GM12878 (cell line): ENCODE data around the gene SIL1. TPM values are rescaled to one million over a fixed set of nuclear protein-coding genes. Genes with fewer than 3 reads are reported as not detected.

Experiments
- ATAC-seq: fragments of 200-7000 bp; cut with Tn5 transposase; 3 replicates; pipeline ENCODE4 v1.9.1; 2020; ENCODE audit warnings: mild to moderate bottlenecking, moderate library complexity
- BruUV-seq: library from RNA; stranded (reverse); fragments of 400-500 nt; replicated peaks from 2 replicates; lab custom pipeline; 2021; lab: Mats Ljungman, UMichigan
- CTCF ChIA-PET: fragments of 300-600 bp; sonication (Branson Sonifier 250); formaldehyde crosslinking; extraction: SDS; loops from one replicate; lab custom pipeline; 2021; ENCODE audit warnings: inconsistent platforms; lab: Yijun Ruan, JAX
- POLR2A ChIA-PET: fragments of 350-600 bp; formaldehyde crosslinking; extraction: SDS; loops from one replicate; lab custom pipeline; 2021; ENCODE audit warnings: inconsistent platforms; lab: Charles Lee
- RAD21 ChIA-PET: fragments of 300-600 bp; sonication (Branson Sonifier 250); formaldehyde crosslinking; loops from one replicate; lab custom pipeline; 2023; ENCODE audit warnings: antibody characterized with exemption; ENCODE audit not compliant: unreplicated experiment; lab: Charles Lee
- SMC1A ChIA-PET: fragments of 300-600 bp; sonication (Branson Sonifier 250); formaldehyde crosslinking; loops from one replicate; lab custom pipeline; 2023; ENCODE audit not compliant: unreplicated experiment, uncharacterized antibody; lab: Charles Lee
- DNase-seq: peaks from one replicate; pipeline ENCODE4 v3.0.0-alpha.2; 2011; ENCODE audit warnings: low read depth, low spot score
- FAIRE-seq: peaks from 3 replicates; lab custom pipeline; 2011; peaks lifted over from hg19 to GRCh38; lab: Jason Lieb, UNC
- H2AFZ ChIP-seq: 2 replicates; pipeline ENCODE4 v1.6.0; 2011; ENCODE audit warnings: low read depth, low read length, control low read depth; ENCODE audit not compliant: control insufficient read depth
- H3K27ac ChIP-seq: 2 replicates; pipeline ENCODE4 v1.5.1; 2011; ENCODE audit warnings: control low read depth; ENCODE audit not compliant: control insufficient read depth, insufficient read depth
- H3K27me3 ChIP-seq, 2 experiments: replicated peaks in 1 of 2; 2 replicates each; pipeline versions ENCODE4 v1.6.0 to v1.6.1; 2011; ENCODE audit warnings: low read length in 1 of 2; ENCODE audit not compliant: control insufficient read depth in 2 of 2, insufficient read depth in 2 of 2
- H3K36me3 ChIP-seq, 2 experiments: 2 replicates each; pipeline ENCODE4 v1.5.1; 2011; ENCODE audit warnings: low read length in 1 of 2; ENCODE audit not compliant: control insufficient read depth in 2 of 2, insufficient read depth in 2 of 2
- H3K4me1 ChIP-seq: 2 replicates; pipeline ENCODE4 v1.6.1; 2011; ENCODE audit warnings: mild to moderate bottlenecking, low read length, moderate library complexity, mixed read lengths; ENCODE audit not compliant: control insufficient read depth, insufficient read depth
- H3K4me2 ChIP-seq: 2 replicates; pipeline ENCODE4 v1.6.0; 2011; ENCODE audit warnings: control low read depth; ENCODE audit not compliant: control insufficient read depth, insufficient read depth
- H3K4me3 ChIP-seq: fragments of 200-600 bp; sonication (generic); 2 replicates; pipeline ENCODE4 v1.5.1; 2016
- H3K79me2 ChIP-seq: 2 replicates; pipeline ENCODE4 v1.6.0; 2011; ENCODE audit warnings: low read length; ENCODE audit not compliant: control insufficient read depth, insufficient read depth
- H3K9ac ChIP-seq: 2 replicates; pipeline ENCODE4 v1.8.0; 2011; ENCODE audit warnings: low read length, control low read depth, mixed read lengths; ENCODE audit not compliant: control insufficient read depth, insufficient read depth
- H3K9me3 ChIP-seq: replicated peaks from 3 replicates; pipeline ENCODE4 v1.5.1; 2011; ENCODE audit warnings: mild to moderate bottlenecking, low read length; ENCODE audit not compliant: control insufficient read depth, insufficient read depth
- H4K20me1 ChIP-seq: 2 replicates; pipeline ENCODE4 v1.6.0; 2011; ENCODE audit not compliant: control insufficient read depth, insufficient read depth
- CHD1 ChIP-seq: IDR thresholded peaks from 2 replicates; pipeline ENCODE4 v1.6.1; 2012; ENCODE audit warnings: low read depth, low read length, improper control_type of control experiment
- CHD4 ChIP-seq: fragments of 200-600 bp; sonication (generic); IDR thresholded peaks from 2 replicates; pipeline ENCODE4 v1.6.1; 2016; ENCODE audit warnings: mild to moderate bottlenecking
- WGBS: methylation state at CpG from one replicate; pipeline ENCODE4 v1.1.6; 2016; ENCODE audit warnings: low lambda C conversion rate; ENCODE audit not compliant: insufficient replicate concordance, insufficient coverage; ENCODE audit errors: missing lambda C conversion rate; 5-methylcytosine and 5-hydroxymethylcytosine counted together
- in situ Hi-C: fragments of 300-500 bp; cut with MboI; formaldehyde crosslinking; loops from 9 replicates; pipeline ENCODE4 v1.14.3; 2018; ENCODE audit warnings: mixed read lengths
- intact Hi-C: fragments of 100-400 bp; cut with micrococcal nuclease; formaldehyde crosslinking; loops from one replicate; pipeline ENCODE4 v1.14.2; 2022; ENCODE audit not compliant: unreplicated experiment
- polyA plus RNA-seq, 11 experiments: library from polyadenylated mRNA; depleted of rRNA in 4 of 11; unstranded in 6 of 11; stranded (reverse) in 5 of 11; fragments of >200 nt; fragmentation: Nextera tagmentation in 4 of 11; fragmentation: Illumina TruSeq in 1 of 11; extraction: Ambion mirVana in 4 of 11; extraction: Trizol in 1 of 11; gene quantifications; 1 replicate in 1 of 11; 2 replicates in 10 of 11; pipeline versions ENCODE4 v1.2.1 to v1.2.3, GENCODE V29; 2011 to 2016; ENCODE audit warnings: inconsistent platforms in 2 of 11, missing spikeins in 2 of 11, low read depth in 1 of 11
- total RNA-seq, 4 experiments: library from RNA; depleted of rRNA in 3 of 4; stranded (reverse); fragments of >200 nt in 3 of 4; fragmentation: Illumina TruSeq in 1 of 4; extraction: Trizol in 1 of 4; gene quantifications; 2 replicates each; pipeline versions ENCODE4 v1.2.1 to v1.2.3, GENCODE V29; 2013 to 2021
- TF ChIP-seq, protein P1 (sequence below): fragments of 450-650 bp; IDR thresholded peaks from 2 replicates; pipeline ENCODE4 v1.6.1; 2017; ENCODE audit warnings: mild to moderate bottlenecking, low read depth, inconsistent platforms; ENCODE audit not compliant: poor library complexity, severe bottlenecking
- TF ChIP-seq, protein P2 (sequence below): IDR thresholded peaks from 2 replicates; pipeline ENCODE4 v1.6.1; 2012; ENCODE audit warnings: low read depth, low read length, improper control_type of control experiment
- TF ChIP-seq, protein P3 (sequence below), 3 experiments: IDR thresholded peaks in 2 of 3; conservative IDR thresholded peaks in 1 of 3; 2 replicates each; pipeline ENCODE4 v1.5.1; 2011; ENCODE audit warnings: low read depth in 3 of 3, low read length in 3 of 3, mild to moderate bottlenecking in 3 of 3, control low read depth in 2 of 3, moderate library complexity in 2 of 3, inconsistent platforms in 1 of 3, mixed read lengths in 1 of 3; ENCODE audit not compliant: control insufficient read depth in 2 of 3, insufficient read depth in 1 of 3; ENCODE audit errors: extremely low read depth in 1 of 3

The SIL1 gene
- total and polyA plus RNA-seq, 10 of the 15 experiments (the other 5 are each of a cell fraction or from before 2014, with no cell fraction given) = 4.1 to 49.8 (median 29.4) TPM

DNA sequence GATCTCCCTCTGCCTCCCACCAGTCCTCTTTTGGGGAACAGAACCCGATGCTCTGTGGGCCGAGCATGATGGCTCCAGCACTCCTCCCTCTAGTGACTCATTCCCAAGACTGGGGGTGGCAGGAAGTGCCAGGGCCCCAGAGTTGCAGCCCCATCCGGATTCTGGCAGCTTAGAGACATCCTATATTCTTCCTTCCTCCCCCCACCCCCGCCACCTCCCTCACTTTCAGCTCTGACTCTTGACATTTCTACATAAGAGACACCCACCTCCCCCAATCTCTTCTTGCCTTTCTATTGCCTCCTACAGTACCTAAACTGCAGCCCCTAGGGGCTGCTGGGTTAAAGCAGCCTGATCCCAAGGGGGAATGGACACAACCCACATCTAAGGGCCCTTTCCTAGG lies 48.2 kb upstream of the SIL1 start:
- no peak overlapping the region for H3K27ac ChIP-seq
- POLR2A ChIA-PET = interaction anchor here (0.6 kb wide), 1 partner anchor 51 kb away, joined by 3 read pairs; no protein-coding TSS in a partner anchor
- in situ Hi-C loops = no loop called here
- H2AFZ ChIP-seq = peak overlapping the region; percentile 72
- no peaks in the 10 kb centered on the region for H3K9me3 ChIP-seq
- intact Hi-C loops = no loop called here
- peaks cover 12% of the 10 kb centered on the region for H3K4me1 ChIP-seq
- ATAC-seq = peak; percentile 67
- CTCF ChIA-PET = interaction anchor here (0.7 to 2.1 kb wide), 11 partner anchors 14 to 606 kb away, joined by 3 to 8 read pairs (median 4); partner anchors contain the start of gene PAIP2
- peak overlapping the region; percentile 17; the same call in 1 of the 2 replicates for H3K4me2 ChIP-seq
- SMC1A ChIA-PET = interaction anchor here (0.7 to 2.0 kb wide), 6 partner anchors 16 to 457 kb away, joined by 3 to 5 read pairs (median 3); no protein-coding TSS in a partner anchor
- TF ChIP-seq CHD4 (no peak), CHD1 (no peak)
- TF ChIP-seq, protein P1, sequence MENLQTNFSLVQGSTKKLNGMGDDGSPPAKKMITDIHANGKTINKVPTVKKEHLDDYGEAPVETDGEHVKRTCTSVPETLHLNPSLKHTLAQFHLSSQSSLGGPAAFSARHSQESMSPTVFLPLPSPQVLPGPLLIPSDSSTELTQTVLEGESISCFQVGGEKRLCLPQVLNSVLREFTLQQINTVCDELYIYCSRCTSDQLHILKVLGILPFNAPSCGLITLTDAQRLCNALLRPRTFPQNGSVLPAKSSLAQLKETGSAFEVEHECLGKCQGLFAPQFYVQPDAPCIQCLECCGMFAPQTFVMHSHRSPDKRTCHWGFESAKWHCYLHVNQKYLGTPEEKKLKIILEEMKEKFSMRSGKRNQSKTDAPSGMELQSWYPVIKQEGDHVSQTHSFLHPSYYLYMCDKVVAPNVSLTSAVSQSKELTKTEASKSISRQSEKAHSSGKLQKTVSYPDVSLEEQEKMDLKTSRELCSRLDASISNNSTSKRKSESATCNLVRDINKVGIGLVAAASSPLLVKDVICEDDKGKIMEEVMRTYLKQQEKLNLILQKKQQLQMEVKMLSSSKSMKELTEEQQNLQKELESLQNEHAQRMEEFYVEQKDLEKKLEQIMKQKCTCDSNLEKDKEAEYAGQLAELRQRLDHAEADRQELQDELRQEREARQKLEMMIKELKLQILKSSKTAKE = no peak
- TF ChIP-seq, protein P2, sequence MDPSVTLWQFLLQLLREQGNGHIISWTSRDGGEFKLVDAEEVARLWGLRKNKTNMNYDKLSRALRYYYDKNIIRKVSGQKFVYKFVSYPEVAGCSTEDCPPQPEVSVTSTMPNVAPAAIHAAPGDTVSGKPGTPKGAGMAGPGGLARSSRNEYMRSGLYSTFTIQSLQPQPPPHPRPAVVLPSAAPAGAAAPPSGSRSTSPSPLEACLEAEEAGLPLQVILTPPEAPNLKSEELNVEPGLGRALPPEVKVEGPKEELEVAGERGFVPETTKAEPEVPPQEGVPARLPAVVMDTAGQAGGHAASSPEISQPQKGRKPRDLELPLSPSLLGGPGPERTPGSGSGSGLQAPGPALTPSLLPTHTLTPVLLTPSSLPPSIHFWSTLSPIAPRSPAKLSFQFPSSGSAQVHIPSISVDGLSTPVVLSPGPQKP = no peak
- TF ChIP-seq, protein P3, sequence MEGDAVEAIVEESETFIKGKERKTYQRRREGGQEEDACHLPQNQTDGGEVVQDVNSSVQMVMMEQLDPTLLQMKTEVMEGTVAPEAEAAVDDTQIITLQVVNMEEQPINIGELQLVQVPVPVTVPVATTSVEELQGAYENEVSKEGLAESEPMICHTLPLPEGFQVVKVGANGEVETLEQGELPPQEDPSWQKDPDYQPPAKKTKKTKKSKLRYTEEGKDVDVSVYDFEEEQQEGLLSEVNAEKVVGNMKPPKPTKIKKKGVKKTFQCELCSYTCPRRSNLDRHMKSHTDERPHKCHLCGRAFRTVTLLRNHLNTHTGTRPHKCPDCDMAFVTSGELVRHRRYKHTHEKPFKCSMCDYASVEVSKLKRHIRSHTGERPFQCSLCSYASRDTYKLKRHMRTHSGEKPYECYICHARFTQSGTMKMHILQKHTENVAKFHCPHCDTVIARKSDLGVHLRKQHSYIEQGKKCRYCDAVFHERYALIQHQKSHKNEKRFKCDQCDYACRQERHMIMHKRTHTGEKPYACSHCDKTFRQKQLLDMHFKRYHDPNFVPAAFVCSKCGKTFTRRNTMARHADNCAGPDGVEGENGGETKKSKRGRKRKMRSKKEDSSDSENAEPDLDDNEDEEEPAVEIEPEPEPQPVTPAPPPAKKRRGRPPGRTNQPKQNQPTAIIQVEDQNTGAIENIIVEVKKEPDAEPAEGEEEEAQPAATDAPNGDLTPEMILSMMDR (IDR thresholded peaks at IDR 0.05 in 2 of 3, conservative IDR thresholded peaks at IDR 0.05 in 1 of 3; ENCODE audit: control insufficient read depth in 2 of 3, extremely low read depth in 1 of 3, insufficient read depth in 1 of 3, low read depth in 3 of 3, low read length in 3 of 3) = no peak
- no peaks in the 10 kb centered on the region for H3K36me3 ChIP-seq
- H3K79me2 ChIP-seq = no peaks in the 10 kb centered on the region
- WGBS = 0% methylated on average over 3 of the region's 4 CpGs
- RAD21 ChIA-PET = interaction anchor here (1.5 kb wide), 1 partner anchor 48 kb away, joined by 3 read pairs; the partner anchor contains the start of gene SIL1
- H3K9ac ChIP-seq = no peak overlapping the region
- H3K27me3 ChIP-seq = no peaks in the 10 kb centered on the region
- no peak for DNase-seq
- BruUV-seq = no TSS peak
- FAIRE-seq = no peak
- H3K4me3 ChIP-seq = no peak overlapping the region
- H4K20me1 ChIP-seq = no peaks in the 10 kb centered on the region
